ENCODE results near the gene ZFYVE9.

- TF ChIP-seq POLR2A (IDR thresholded peaks at IDR 0.05; ENCODE audit: low read length) (no peak), GATA1 (IDR thresholded peaks at IDR 0.05; ENCODE audit: low read depth, low read length) (no peak)
These were observed 139.6 kb downstream of the ZFYVE9 start for GRCh38 chr1:52281518-52281917.

All from erythroblast (primary cell).